ENCODE data around the gene NMT1. TPM values are rescaled to one million over a fixed set of nuclear protein-coding genes. Genes with fewer than 3 reads are reported as not detected.

Gene NMT1
- total RNA-seq, 4 donors from 2014 or later = 16.1 to 83.8 (median 43.4) TPM

GRCh38 chr17:45148183-45149036, 87.3 kb downstream of the NMT1 start, which contains the start of gene HEXIM1:
Gene HEXIM1 (plus strand): TSS chr17:45148475. CDS start chr17:45149191, 716 bp downstream.
- in situ Hi-C loops (cut with MboI; ENCODE audit: low pct_ligation_motif_present in 1 of 4, low pct_unique_long_range_greater_than_20kb in 1 of 4, low sequenced_read_pairs in 3 of 4) (no loop called here), intact Hi-C loops (cut with DNase I; ENCODE audit: low total_unique reads) (loop anchor here (1.0 to 10.0 kb wide), 2 partner anchors 49 to 964 kb away; partner anchors contain the start of gene TMUB2)
- H3K27me3 ChIP-seq = no peaks in the 10 kb centered on the region
- no peak for TF ChIP-seq EP300 (IDR thresholded peaks at IDR 0.05; ENCODE audit: low read depth)
- peak; percentile 100 for TF ChIP-seq POLR2AphosphoS5 (IDR thresholded peaks at IDR 0.05)
- TF ChIP-seq POLR2A (IDR thresholded peaks at IDR 0.05) = peak; percentile 100
- TF ChIP-seq CTCF (IDR thresholded peaks at IDR 0.05) = no peak
- H3K9me3 ChIP-seq = no peaks in the 10 kb centered on the region
- 0% methylated on average over 24 to 58 of the region's 58 CpGs for WGBS, 2 donors (ENCODE audit: low coverage in 1 of 2)
- no peaks in the 10 kb centered on the region for H3K36me3 ChIP-seq
- H3K27ac ChIP-seq = peak within 1 kb of the TSS; percentile 98 to 99 (median 98)
- H3K4me1 ChIP-seq = peaks cover 17 to 67% (median 49%) of the 10 kb centered on the region in 4 donors
- peak; percentile 99 for DNase-seq
- H3K4me3 ChIP-seq = peak within 1 kb of the TSS; percentile 69 to 90 (median 78)

GRCh38 chr17:45149037-45149668, 88.0 kb downstream of the NMT1 start:
- Histone ChIP-seq H3K27me3 (no peaks in the 10 kb centered on the region), H3K9me3 (no peaks in the 10 kb centered on the region), H3K36me3 (no peaks in the 10 kb centered on the region), H3K4me3 (peak overlapping the region; percentile 40 to 90 (median 78)), H3K4me1 (peaks cover 15 to 64% (median 42%) of the 10 kb centered on the region in 4 donors), H3K27ac (peak overlapping the region; percentile 95 to 99 (median 98))
- WGBS, 2 donors (ENCODE audit: low coverage in 1 of 2) = 0 to 1% methylated on average over 3 to 32 of the region's 32 CpGs
- in situ Hi-C loops (cut with MboI; ENCODE audit: low pct_ligation_motif_present in 1 of 4, low pct_unique_long_range_greater_than_20kb in 1 of 4, low sequenced_read_pairs in 3 of 4) = no loop called here
- intact Hi-C loops (cut with DNase I; ENCODE audit: low total_unique reads) = loop anchor here (1.0 to 10.0 kb wide), 2 partner anchors 48 to 964 kb away; partner anchors contain the start of gene TMUB2
- TF ChIP-seq CTCF (IDR thresholded peaks at IDR 0.05) = peak; percentile 73 to 93 (median 86)
- TF ChIP-seq EP300 (IDR thresholded peaks at IDR 0.05; ENCODE audit: low read depth) = no peak
- TF ChIP-seq POLR2A (IDR thresholded peaks at IDR 0.05) = peak; percentile 56
- peak; percentile 37 to 66 (median 38) for TF ChIP-seq POLR2AphosphoS5 (IDR thresholded peaks at IDR 0.05)
- DNase-seq = peak; percentile 89

GRCh38 chr17:45149669-45150664, 88.8 kb downstream of the NMT1 start:
- Histone ChIP-seq H3K27me3 (no peaks in the 10 kb centered on the region), H3K27ac (peak overlapping the region; percentile 95 to 99 (median 98)), H3K36me3 (no peaks in the 10 kb centered on the region), H3K4me1 (peaks cover 10 to 58% (median 34%) of the 10 kb centered on the region in 4 donors), H3K9me3 (no peaks in the 10 kb centered on the region), H3K4me3 (peak overlapping the region; percentile 40 to 90 (median 78))
- 1 to 20% methylated on average over 3 to 48 of the region's 56 CpGs for WGBS, 2 donors (ENCODE audit: low coverage in 1 of 2)
- DNase-seq = peak; percentile 76
- intact Hi-C loops (cut with DNase I; ENCODE audit: low total_unique reads) (loop anchor here (1.0 to 10.0 kb wide), 2 partner anchors 47 to 965 kb away; partner anchors contain the start of gene TMUB2), in situ Hi-C loops (cut with MboI; ENCODE audit: low pct_ligation_motif_present in 1 of 4, low pct_unique_long_range_greater_than_20kb in 1 of 4, low sequenced_read_pairs in 3 of 4) (no loop called here)
- TF ChIP-seq POLR2A (IDR thresholded peaks at IDR 0.05) (peak; percentile 40), POLR2AphosphoS5 (IDR thresholded peaks at IDR 0.05) (peak; percentile 9 to 58 (median 48)), EP300 (IDR thresholded peaks at IDR 0.05; ENCODE audit: low read depth) (no peak)
